Measurements from ENCODE around the gene YJEFN3.

GRCh38 chr19:19486343-19487076 is 42.2 kb upstream of the YJEFN3 start:
- TF ChIP-seq GATA2 (IDR thresholded peaks at IDR 0.05; ENCODE audit: low read depth, low read length) (no peak), GATA3 (IDR thresholded peaks at IDR 0.05; ENCODE audit: low read depth, low read length) (no peak)
